Activated CD8-positive, alpha-beta memory T cell treated with anti-CD3 and anti-CD28 coated beads, Interleukin-2, amount 50 U/mL, for 4 hours (primary cell): Measurements from ENCODE around the gene GTSE1.
A peak's percentile ranks its signal among the peaks of the same experiment; 100 is the strongest.

Source experiments
- DNase-seq: peaks from one replicate; pipeline ENCODE4 v3.0.0-alpha.2; 2020

The GTSE1 gene

GRCh38 chr22:46354176-46354992 lies 57.7 kb downstream of the GTSE1 start:
- no peak for DNase-seq

- DNase-seq, result no peak
These were observed 58.3 kb downstream of the GTSE1 start for GRCh38 chr22:46354993-46355305.

GRCh38 chr22:46355369-46355995 lies 58.8 kb downstream of the GTSE1 start:
- DNase-seq, result peak; percentile 65

GRCh38 chr22:46355996-46356471 lies 59.4 kb downstream of the GTSE1 start:
- DNase-seq, result no peak

- no peak for DNase-seq
These were observed 60.1 kb downstream of the GTSE1 start for GRCh38 chr22:46356496-46357480.

- no peak for DNase-seq
These were observed 61.2 kb downstream of the GTSE1 start for GRCh38 chr22:46357711-46358520.

- no peak for DNase-seq
These were observed 62.1 kb downstream of the GTSE1 start for GRCh38 chr22:46358766-46359165.

- DNase-seq, result no peak
These were observed 62.7 kb downstream of the GTSE1 start for GRCh38 chr22:46359362-46359761.

GRCh38 chr22:46360097-46360496 lies 63.4 kb downstream of the GTSE1 start:
- DNase-seq, result no peak

- no peak for DNase-seq
These were observed 64.2 kb downstream of the GTSE1 start for GRCh38 chr22:46360891-46361290.

- no peak for DNase-seq
These were observed 65.1 kb downstream of the GTSE1 start for GRCh38 chr22:46361826-46362202.

GRCh38 chr22:46362203-46362933 lies 65.7 kb downstream of the GTSE1 start:
- no peak for DNase-seq

- DNase-seq, result no peak
These were observed 66.4 kb downstream of the GTSE1 start for GRCh38 chr22:46362934-46363515.

- DNase-seq, result no peak
These were observed 67.1 kb downstream of the GTSE1 start for GRCh38 chr22:46363611-46364321.

- no peak for DNase-seq
These were observed 67.9 kb downstream of the GTSE1 start for GRCh38 chr22:46364341-46365165.

GRCh38 chr22:46365166-46365624 lies 68.5 kb downstream of the GTSE1 start:
- DNase-seq, result no peak

- DNase-seq, result no peak
These were observed 69.7 kb downstream of the GTSE1 start for GRCh38 chr22:46366327-46366731.

- no peak for DNase-seq
These were observed 70.4 kb downstream of the GTSE1 start for GRCh38 chr22:46366801-46367706.
